Left ventricle myocardium superior (tissue), 1 donor: ENCODE data around the gene TMEM145. TPM values are rescaled to one million over a fixed set of nuclear protein-coding genes. Genes with fewer than 3 reads are reported as not detected.

ENCODE experiments used
- ATAC-seq: fragments of 200-7000 bp; cut with Tn5 transposase; one replicate; pipeline ENCODE4 v1.9.1; 2020; ENCODE audit warnings: mild to moderate bottlenecking, moderate library complexity
- DNase-seq: peaks from one replicate; pipeline ENCODE4 v3.0.0-alpha.2; 2020
- intact Hi-C: fragments of 100-400 bp; cut with micrococcal nuclease; formaldehyde crosslinking; loops from one replicate; pipeline ENCODE4 v1.11.0; 2022
- microRNA-seq: library from miRNA; unstranded; fragments of <30 nt; microRNA quantifications from one replicate; pipeline ENCODE4 v1.2.0, GENCODE V29; 2020; ENCODE audit warnings: borderline number of aligned reads
- total RNA-seq: library from RNA; stranded (reverse); fragmentation: NEBNext Ultra II Directional; extraction: Animal tissue kit (Norgen Biotek cat#: 25700); gene quantifications from one replicate; pipeline ENCODE4 v1.2.1, GENCODE V29; 2021
- donor health status: DM: no; HTN: yes; CAD: no; lungs with severe emphysema.

The TMEM145 gene
- total RNA-seq, 1 donor from 2014 or later: 0.64 TPM

DNA sequence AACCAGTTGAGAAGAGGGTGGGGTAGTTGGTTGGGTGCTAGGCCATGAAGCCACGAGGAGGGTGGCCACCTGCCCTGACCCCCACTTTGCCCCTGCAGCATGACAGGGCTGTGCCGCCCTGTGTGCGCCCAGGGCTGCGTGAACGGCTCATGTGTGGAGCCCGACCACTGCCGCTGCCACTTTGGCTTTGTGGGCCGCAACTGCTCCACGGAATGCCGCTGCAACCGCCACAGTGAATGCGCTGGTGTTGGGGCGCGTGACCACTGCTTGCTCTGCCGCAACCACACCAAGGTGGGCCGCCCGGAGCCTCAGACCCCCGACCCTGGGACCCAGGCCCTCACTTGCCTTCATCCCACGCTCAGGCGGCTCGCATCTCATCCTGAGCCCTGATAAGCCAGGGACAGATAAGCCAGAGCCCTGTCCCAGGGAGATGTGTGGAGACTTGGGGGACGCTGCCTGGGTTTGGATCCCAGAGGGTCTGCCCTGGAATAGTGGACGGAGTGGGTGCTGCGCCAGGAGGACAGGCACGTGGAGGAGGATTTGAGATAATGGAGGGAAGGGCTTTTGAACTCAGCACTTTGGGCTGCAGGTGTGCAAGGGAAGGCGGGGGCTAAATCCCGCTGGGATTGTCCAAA lies 56.4 kb downstream of the TMEM145 start:
- DNase-seq (no peak), ATAC-seq (no peak)
- intact Hi-C loops: no loop called here

DNA sequence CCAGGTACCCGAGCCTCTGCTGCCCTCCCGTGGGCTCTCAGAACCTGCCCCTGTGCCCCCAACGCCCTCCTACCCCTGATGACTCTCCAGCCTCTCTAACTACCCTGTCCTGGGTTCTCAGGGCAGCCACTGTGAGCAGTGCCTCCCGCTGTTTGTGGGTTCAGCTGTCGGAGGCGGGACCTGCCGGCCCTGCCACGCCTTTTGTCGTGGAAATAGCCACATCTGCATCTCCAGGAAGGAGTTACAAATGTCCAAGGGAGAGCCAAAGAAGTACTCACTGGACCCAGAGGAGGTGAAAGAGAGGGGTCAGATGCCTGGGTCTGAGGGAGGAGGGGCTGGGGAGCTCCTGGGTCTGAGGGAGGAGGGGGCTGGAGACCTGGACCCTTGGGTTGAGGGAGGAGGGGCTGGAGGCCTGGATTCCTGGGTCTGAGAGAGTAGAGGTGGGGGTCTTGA lies 57.0 kb downstream of the TMEM145 start:
- ATAC-seq (no peak), DNase-seq (no peak)
- intact Hi-C loops: no loop called here

DNA sequence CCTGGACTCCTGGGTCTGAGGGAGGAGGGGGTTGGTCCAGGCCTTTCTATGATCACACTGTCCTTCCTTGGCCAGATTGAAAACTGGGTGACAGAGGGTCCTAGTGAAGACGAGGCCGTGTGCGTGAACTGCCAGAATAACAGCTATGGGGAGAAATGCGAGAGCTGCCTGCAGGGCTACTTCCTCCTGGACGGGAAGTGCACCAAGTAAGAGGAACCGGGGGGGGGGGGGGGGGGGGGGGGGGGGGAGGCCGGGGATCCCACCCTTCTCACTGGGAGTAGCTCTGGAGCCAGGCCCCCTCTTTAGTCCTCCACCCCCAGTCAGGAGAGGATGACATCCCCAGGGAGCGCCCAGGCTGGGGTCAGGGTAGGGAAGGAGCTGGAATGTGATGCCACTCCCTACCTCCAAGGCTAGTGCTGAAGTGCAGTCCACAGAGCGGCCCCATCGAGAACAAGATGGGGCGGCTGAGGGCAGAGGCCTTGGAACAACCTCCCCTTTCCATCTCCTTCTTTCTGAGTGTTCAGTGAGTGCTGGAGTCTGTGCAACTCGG lies 57.6 kb downstream of the TMEM145 start:
- ATAC-seq (no peak), DNase-seq (no peak)
- intact Hi-C loops: no loop called here

Small RNAs within 50 kb of the gene (microRNA-seq; reads per million reads assigned to microRNA genes)
- not detected for gene MIR8077

Other genes starting within 250 kb of the TMEM145 start
- 5.4 TPM for gene GRIK5, start 243.1 kb upstream of the TMEM145 start, total RNA-seq
- 10.2 TPM for gene ZNF574, start 237.1 kb upstream of the TMEM145 start, total RNA-seq
- gene POU2F2, start 180.9 kb upstream of the TMEM145 start, total RNA-seq: 1.8 TPM
- gene DEDD2, start 95.6 kb upstream of the TMEM145 start, total RNA-seq: 17.2 TPM
- gene ZNF526, start 93.0 kb upstream of the TMEM145 start, total RNA-seq: 6.7 TPM
- gene GSK3A, start 70.7 kb upstream of the TMEM145 start, total RNA-seq: 40.0 TPM
- gene ERF, start 58.2 kb upstream of the TMEM145 start, total RNA-seq: 46.0 TPM
- 37.1 TPM for gene CIC, start 44.1 kb upstream of the TMEM145 start, total RNA-seq
- not detected for gene PRR19, start 11.2 kb upstream of the TMEM145 start, total RNA-seq
- gene PAFAH1B3, start 10.7 kb upstream of the TMEM145 start, total RNA-seq: 2.6 TPM
- gene MEGF8, start 12.3 kb downstream of the TMEM145 start, total RNA-seq: 37.4 TPM
- gene CNFN, start 77.0 kb downstream of the TMEM145 start, total RNA-seq: 0.55 TPM
- gene LIPE, start 114.1 kb downstream of the TMEM145 start, total RNA-seq: 41.0 TPM
- gene CXCL17, start 129.6 kb downstream of the TMEM145 start, total RNA-seq: not detected
- gene CEACAM1, start 215.2 kb downstream of the TMEM145 start, total RNA-seq: 4.0 TPM